Measurements from ENCODE around the gene SCYL1. TPM values are rescaled to one million over a fixed set of nuclear protein-coding genes. Genes with fewer than 3 reads are reported as not detected.

SCYL1 gene
- total and polyA plus RNA-seq, 4 donors = 33.7 to 62.0 (median 52.6) TPM

GRCh38 chr11:65574109-65574810, 49.4 kb downstream of the SCYL1 start:
- Histone ChIP-seq H3K4me3 (ENCODE audit: low read depth in 1 of 3, low read length in 3 of 3) (peak overlapping the region in 1 of 3 donors; percentile 66), H3K9ac (ENCODE audit: low read depth in 1 of 2, low read length in 2 of 2) (peak overlapping the region in 1 of 2 donors; percentile 8), H3K9me3 (ENCODE audit: control insufficient read depth in 4 of 4, low read length in 3 of 4) (no peaks in the 10 kb centered on the region), H3K36me3 (ENCODE audit: control insufficient read depth in 4 of 4, insufficient read depth in 3 of 4, low read depth in 1 of 4, low read length in 3 of 4) (no peaks in the 10 kb centered on the region), H3K4me1 (ENCODE audit: control insufficient read depth in 4 of 4, insufficient read depth in 4 of 4, low read length in 3 of 4) (peaks cover 22 to 66% (median 51%) of the 10 kb centered on the region in 4 donors), H3K27ac (ENCODE audit: low read depth in 1 of 2, low read length in 2 of 2) (peak overlapping the region; percentile 77 to 88), H3K27me3 (ENCODE audit: control insufficient read depth in 4 of 4, insufficient read depth in 4 of 4, low read length in 3 of 4) (no peaks in the 10 kb centered on the region)
- DNase-seq (ENCODE audit: low spot score) = peak; percentile 98
- WGBS = under 1% methylated on average over 67 of the region's 67 CpGs
- TF ChIP-seq REST (IDR thresholded peaks at IDR 0.05) (no peak), SP1 (IDR thresholded peaks at IDR 0.05) (peak; percentile 65), EGR1 (IDR thresholded peaks at IDR 0.05; ENCODE audit: low read depth in 2 of 2) (peak in 1 of 2 donors; percentile 37), TAF1 (conservative IDR thresholded peaks at IDR 0.05) (no peak), FOXA2 (IDR thresholded peaks at IDR 0.05) (no peak), RXRA (IDR thresholded peaks at IDR 0.05) (peak in 1 of 2 donors; percentile 26), GABPA (IDR thresholded peaks at IDR 0.05 in 1 of 2, conservative IDR thresholded peaks at IDR 0.05 in 1 of 2) (peak in 1 of 2 donors; percentile 71), NR2F2 (IDR thresholded peaks at IDR 0.05) (peak; percentile 52), YY1 (IDR thresholded peaks at IDR 0.05) (no peak), JUND (IDR thresholded peaks at IDR 0.05) (no peak), HNF4G (IDR thresholded peaks at IDR 0.05) (no peak), FOXA1 (IDR thresholded peaks at IDR 0.05) (no peak), RAD21 (IDR thresholded peaks at IDR 0.05) (peak; percentile 52 to 69), HNF4A (conservative IDR thresholded peaks at IDR 0.05) (no peak)
- TF ChIP-seq, protein P1, sequence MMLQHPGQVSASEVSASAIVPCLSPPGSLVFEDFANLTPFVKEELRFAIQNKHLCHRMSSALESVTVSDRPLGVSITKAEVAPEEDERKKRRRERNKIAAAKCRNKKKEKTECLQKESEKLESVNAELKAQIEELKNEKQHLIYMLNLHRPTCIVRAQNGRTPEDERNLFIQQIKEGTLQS (IDR thresholded peaks at IDR 0.05) = no peak
- TF ChIP-seq, protein P2, sequence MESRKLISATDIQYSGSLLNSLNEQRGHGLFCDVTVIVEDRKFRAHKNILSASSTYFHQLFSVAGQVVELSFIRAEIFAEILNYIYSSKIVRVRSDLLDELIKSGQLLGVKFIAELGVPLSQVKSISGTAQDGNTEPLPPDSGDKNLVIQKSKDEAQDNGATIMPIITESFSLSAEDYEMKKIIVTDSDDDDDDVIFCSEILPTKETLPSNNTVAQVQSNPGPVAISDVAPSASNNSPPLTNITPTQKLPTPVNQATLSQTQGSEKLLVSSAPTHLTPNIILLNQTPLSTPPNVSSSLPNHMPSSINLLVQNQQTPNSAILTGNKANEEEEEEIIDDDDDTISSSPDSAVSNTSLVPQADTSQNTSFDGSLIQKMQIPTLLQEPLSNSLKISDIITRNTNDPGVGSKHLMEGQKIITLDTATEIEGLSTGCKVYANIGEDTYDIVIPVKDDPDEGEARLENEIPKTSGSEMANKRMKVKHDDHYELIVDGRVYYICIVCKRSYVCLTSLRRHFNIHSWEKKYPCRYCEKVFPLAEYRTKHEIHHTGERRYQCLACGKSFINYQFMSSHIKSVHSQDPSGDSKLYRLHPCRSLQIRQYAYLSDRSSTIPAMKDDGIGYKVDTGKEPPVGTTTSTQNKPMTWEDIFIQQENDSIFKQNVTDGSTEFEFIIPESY (IDR thresholded peaks at IDR 0.05) = no peak
- TF ChIP-seq, protein P3, sequence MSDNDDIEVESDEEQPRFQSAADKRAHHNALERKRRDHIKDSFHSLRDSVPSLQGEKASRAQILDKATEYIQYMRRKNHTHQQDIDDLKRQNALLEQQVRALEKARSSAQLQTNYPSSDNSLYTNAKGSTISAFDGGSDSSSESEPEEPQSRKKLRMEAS (IDR thresholded peaks at IDR 0.05) = no peak
- TF ChIP-seq, protein P4, sequence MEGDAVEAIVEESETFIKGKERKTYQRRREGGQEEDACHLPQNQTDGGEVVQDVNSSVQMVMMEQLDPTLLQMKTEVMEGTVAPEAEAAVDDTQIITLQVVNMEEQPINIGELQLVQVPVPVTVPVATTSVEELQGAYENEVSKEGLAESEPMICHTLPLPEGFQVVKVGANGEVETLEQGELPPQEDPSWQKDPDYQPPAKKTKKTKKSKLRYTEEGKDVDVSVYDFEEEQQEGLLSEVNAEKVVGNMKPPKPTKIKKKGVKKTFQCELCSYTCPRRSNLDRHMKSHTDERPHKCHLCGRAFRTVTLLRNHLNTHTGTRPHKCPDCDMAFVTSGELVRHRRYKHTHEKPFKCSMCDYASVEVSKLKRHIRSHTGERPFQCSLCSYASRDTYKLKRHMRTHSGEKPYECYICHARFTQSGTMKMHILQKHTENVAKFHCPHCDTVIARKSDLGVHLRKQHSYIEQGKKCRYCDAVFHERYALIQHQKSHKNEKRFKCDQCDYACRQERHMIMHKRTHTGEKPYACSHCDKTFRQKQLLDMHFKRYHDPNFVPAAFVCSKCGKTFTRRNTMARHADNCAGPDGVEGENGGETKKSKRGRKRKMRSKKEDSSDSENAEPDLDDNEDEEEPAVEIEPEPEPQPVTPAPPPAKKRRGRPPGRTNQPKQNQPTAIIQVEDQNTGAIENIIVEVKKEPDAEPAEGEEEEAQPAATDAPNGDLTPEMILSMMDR (IDR thresholded peaks at IDR 0.05; ENCODE audit: low read depth, low read length, missing input control) = peak; percentile 88
